Endodermal cell (in vitro differentiated cells): ENCODE measurements around the gene NFIX. TPM values are rescaled to one million over a fixed set of nuclear protein-coding genes. Genes with fewer than 3 reads are reported as not detected.

Source experiments
- DNase-seq: peaks from one replicate; pipeline ENCODE4 v3.0.0-alpha.2; 2017
- H3K27ac ChIP-seq: 2 replicates; pipeline ENCODE4 v1.5.1; 2013; ENCODE audit warnings: mild to moderate bottlenecking, low read depth, low read length, moderate library complexity
- H3K27me3 ChIP-seq: 2 replicates; pipeline ENCODE4 v1.6.1; 2013; ENCODE audit warnings: mild to moderate bottlenecking, low read length, moderate library complexity; ENCODE audit not compliant: insufficient read depth, control insufficient read depth, poor library complexity, severe bottlenecking
- H3K36me3 ChIP-seq: 2 replicates; pipeline ENCODE4 v1.7.0; 2013; ENCODE audit warnings: mild to moderate bottlenecking, low read length, moderate library complexity; ENCODE audit not compliant: control insufficient read depth, insufficient read depth
- H3K4me1 ChIP-seq: one replicate; pipeline ENCODE4 v1.7.0; 2013; ENCODE audit warnings: low read length; ENCODE audit not compliant: control insufficient read depth, insufficient read depth
- H3K4me3 ChIP-seq: 2 replicates; pipeline ENCODE4 v1.5.1; 2013; ENCODE audit warnings: mild to moderate bottlenecking, low read length, moderate library complexity
- H3K9ac ChIP-seq: 2 replicates; pipeline ENCODE4 v1.6.1; 2013; ENCODE audit warnings: mild to moderate bottlenecking, low read length, moderate library complexity; ENCODE audit not compliant: poor library complexity, severe bottlenecking; ENCODE audit errors: extremely low read depth
- H3K9me3 ChIP-seq: 2 replicates; pipeline ENCODE4 v1.6.1; 2013; ENCODE audit warnings: mild to moderate bottlenecking, low read length, moderate library complexity; ENCODE audit not compliant: control insufficient read depth
- H3K27ac Mint-ChIP-seq: 2 replicates; pipeline ENCODE4 v1.8.0; 2020; ENCODE audit warnings: mixed read lengths
- H3K27me3 Mint-ChIP-seq: 2 replicates; pipeline ENCODE4 v1.8.0; 2021; ENCODE audit warnings: mild to moderate bottlenecking, mixed read lengths; ENCODE audit not compliant: insufficient read depth
- H3K36me3 Mint-ChIP-seq: 2 replicates; pipeline ENCODE4 v1.8.0; 2020; ENCODE audit warnings: low read depth, mixed read lengths
- H3K4me1 Mint-ChIP-seq: 2 replicates; pipeline ENCODE4 v1.8.0; 2020; ENCODE audit warnings: mixed read lengths
- H3K4me3 Mint-ChIP-seq: 2 replicates; pipeline ENCODE4 v1.8.0; 2020; ENCODE audit warnings: mild to moderate bottlenecking, moderate library complexity, mixed read lengths
- H3K9me3 Mint-ChIP-seq: 2 replicates; pipeline ENCODE4 v1.8.0; 2020; ENCODE audit warnings: mild to moderate bottlenecking, mixed read lengths
- CTCF ChIP-seq: fragments of 200-600 bp; sonication (generic); conservative IDR thresholded peaks from 2 replicates; pipeline ENCODE4 v1.5.0; 2021; ENCODE audit warnings: antibody characterized with exemption, mild to moderate bottlenecking
- WGBS, 2 experiments: methylation state at CpG; one replicate each; pipeline versions ENCODE4 v1.1.5 to v1.1.7; 2013; ENCODE audit warnings: missing lambda C conversion rate in 2 of 2, mixed read lengths in 1 of 2; ENCODE audit not compliant: insufficient coverage in 1 of 2, insufficient read length in 1 of 2; 5-methylcytosine and 5-hydroxymethylcytosine counted together
- total RNA-seq, 2 donors: library from RNA; stranded (reverse); fragmentation: NEBNext Ultra II Directional in 1 of 2; extraction: Animal tissue kit (Norgen Biotek cat#: 25700) in 1 of 2; gene quantifications; 2 replicates in 1 of 2; 3 replicates in 1 of 2; pipeline ENCODE4 v1.2.1, GENCODE V29; 2021

The NFIX gene
- total RNA-seq, 2 donors from 2014 or later, result 0.22 to 0.40 TPM

GRCh38 chr19:13138916-13139198 lies 143.6 kb downstream of the NFIX start:
- H3K27me3 Mint-ChIP-seq, result peaks cover 2% of the 10 kb centered on the region
- 95% methylated on average over 10 of the region's 10 CpGs; no CpG with 5 or more reads in 1 of the 2 experiments for WGBS, 2 experiments
- Histone ChIP-seq H3K27me3 (no peaks in the 10 kb centered on the region), H3K4me3 (no peak overlapping the region), H3K4me1 (no peaks in the 10 kb centered on the region), H3K27ac (no peak overlapping the region), H3K36me3 (peaks cover 38% of the 10 kb centered on the region), H3K9me3 (no peaks in the 10 kb centered on the region), H3K9ac (no peak overlapping the region)
- no peaks in the 10 kb centered on the region for H3K9me3 Mint-ChIP-seq
- peaks cover 6% of the 10 kb centered on the region for H3K4me1 Mint-ChIP-seq
- peak overlapping the region; percentile 39 for H3K27ac Mint-ChIP-seq
- no peak for DNase-seq
- no peak overlapping the region for H3K4me3 Mint-ChIP-seq
- peaks cover 33% of the 10 kb centered on the region for H3K36me3 Mint-ChIP-seq
- TF ChIP-seq CTCF, result no peak

- no peak overlapping the region for H3K4me3 Mint-ChIP-seq
- Histone ChIP-seq H3K36me3 (peaks cover 32% of the 10 kb centered on the region), H3K27ac (no peak overlapping the region), H3K4me1 (no peaks in the 10 kb centered on the region), H3K9ac (no peak overlapping the region), H3K9me3 (no peaks in the 10 kb centered on the region), H3K4me3 (no peak overlapping the region), H3K27me3 (no peaks in the 10 kb centered on the region)
- no peak for DNase-seq
- peaks cover 36% of the 10 kb centered on the region for H3K36me3 Mint-ChIP-seq
- peaks cover 2% of the 10 kb centered on the region for H3K27me3 Mint-ChIP-seq
- WGBS, 2 experiments, result 91 to 97% methylated on average over 4 to 10 of the region's 11 CpGs
- H3K27ac Mint-ChIP-seq, result peak overlapping the region; percentile 76
- no peak for TF ChIP-seq CTCF
- peaks cover 6% of the 10 kb centered on the region for H3K4me1 Mint-ChIP-seq
- H3K9me3 Mint-ChIP-seq, result no peaks in the 10 kb centered on the region
Measured at GRCh38 chr19:13139633-13140311, 144.5 kb downstream of the NFIX start.

- Mint-ChIP-seq H3K9me3 (no peaks in the 10 kb centered on the region), H3K36me3 (peaks cover 6% of the 10 kb centered on the region), H3K4me3 (no peak overlapping the region), H3K27ac (no peak overlapping the region), H3K4me1 (peaks cover 4% of the 10 kb centered on the region), H3K27me3 (peaks cover under 1% of the 10 kb centered on the region)
- no peaks in the 10 kb centered on the region for H3K27me3 ChIP-seq
- H3K36me3 ChIP-seq, result peaks cover 3% of the 10 kb centered on the region
- no peak overlapping the region for H3K9ac ChIP-seq
- TF ChIP-seq CTCF, result no peak
- H3K4me3 ChIP-seq, result no peak overlapping the region
- no peak for DNase-seq
- no peak overlapping the region for H3K27ac ChIP-seq
- WGBS, 2 experiments, result 97 to 99% methylated on average over 8 to 16 of the region's 16 CpGs
- H3K4me1 ChIP-seq, result no peaks in the 10 kb centered on the region
- no peaks in the 10 kb centered on the region for H3K9me3 ChIP-seq
Measured at GRCh38 chr19:13146763-13147563, 151.7 kb downstream of the NFIX start.

Other genes starting within 250 kb of the NFIX start
- 1 to 10 TPM in 1 of 2 donors, under 1 TPM in 1; 0.95 to 1.2 TPM for gene BEST2, start 243.7 kb upstream of the NFIX start, total RNA-seq
- gene HOOK2, start 219.9 kb upstream of the NFIX start, total RNA-seq, result 100 to 1,000 TPM in 1 of 2 donors, 10 to 100 TPM in 1; 82.1 to 103 TPM
- 1 to 10 TPM; 6.7 to 7.2 TPM for gene JUNB, start 204.0 kb upstream of the NFIX start, total RNA-seq
- 100 to 1,000 TPM; 429 to 507 TPM for gene PRDX2, start 193.7 kb upstream of the NFIX start, total RNA-seq
- 10 to 100 TPM; 34.4 to 57.4 TPM for gene THSD8, start 193.4 kb upstream of the NFIX start, total RNA-seq
- gene RNASEH2A, start 188.9 kb upstream of the NFIX start, total RNA-seq, result 10 to 100 TPM; 51.0 to 97.1 TPM
- 1 to 10 TPM in 1 of 2 donors, under 1 TPM in 1; 0.68 to 1.7 TPM for gene RTBDN, start 160.9 kb upstream of the NFIX start, total RNA-seq
- 10 to 100 TPM in 1 of 2 donors, 1 to 10 TPM in 1; 6.9 to 18.5 TPM for gene MAST1, start 157.0 kb upstream of the NFIX start, total RNA-seq
- gene DNASE2, start 114.0 kb upstream of the NFIX start, total RNA-seq, result 10 to 100 TPM; 20.8 to 32.3 TPM
- gene KLF1, start 108.3 kb upstream of the NFIX start, total RNA-seq, result 1 to 10 TPM in 1 of 2 donors, under 1 TPM in 1; 0.91 to 1.0 TPM
- gene GCDH, start 104.3 kb upstream of the NFIX start, total RNA-seq, result 10 to 100 TPM; 58.1 to 62.9 TPM
- gene SYCE2, start 76.2 kb upstream of the NFIX start, total RNA-seq, result 1 to 10 TPM; 2.4 to 3.9 TPM
- 10 to 100 TPM; 65.1 to 70.8 TPM for gene FARSA, start 61.8 kb upstream of the NFIX start, total RNA-seq
- gene CALR, start 56.9 kb upstream of the NFIX start, total RNA-seq, result 1,000 to 10,000 TPM in 1 of 2 donors, 100 to 1,000 TPM in 1; 873 to 1,303 TPM
- gene RAD23A, start 49.6 kb upstream of the NFIX start, total RNA-seq, result 100 to 1,000 TPM in 1 of 2 donors, 10 to 100 TPM in 1; 75.5 to 117 TPM
- gene GADD45GIP1, start 38.3 kb upstream of the NFIX start, total RNA-seq, result 10 to 100 TPM; 31.0 to 34.9 TPM
- gene DAND5, start 25.9 kb upstream of the NFIX start, total RNA-seq, result under 1 TPM; 0.13 to 0.40 TPM
- 1 to 10 TPM; 1.9 to 2.0 TPM for gene LYL1, start 107.4 kb downstream of the NFIX start, total RNA-seq
- 10 to 100 TPM; 51.3 to 66.2 TPM for gene TRMT1, start 121.3 kb downstream of the NFIX start, total RNA-seq
- gene NACC1, start 122.8 kb downstream of the NFIX start, total RNA-seq, result 100 to 1,000 TPM; 164 to 172 TPM
- 10 to 100 TPM; 30.8 to 34.8 TPM for gene STX10, start 154.9 kb downstream of the NFIX start, total RNA-seq
- gene IER2, start 154.9 kb downstream of the NFIX start, total RNA-seq, result 10 to 100 TPM; 55.3 to 66.6 TPM